GM21423 (cell line): ENCODE results near the gene SMARCAD1.
A peak's percentile ranks its signal among the peaks of the same experiment; 100 is the strongest.

Experiments
- ATAC-seq: cut with Tn5 transposase; IDR thresholded peaks from one replicate; pipeline ENCODE4 v1.9.1; 2021; ENCODE audit warnings: mild to moderate bottlenecking, moderate library complexity; ENCODE audit not compliant: unreplicated experiment

SMARCAD1 gene

GRCh38 chr4:94207469-94208224 is at the start of gene SMARCAD1:
Gene SMARCAD1 (plus strand): TSS chr4:94207865. CDS start chr4:94208395, 530 bp downstream.
- ATAC-seq, result peak; percentile 94

GRCh38 chr4:94158883-94159282 is 48.8 kb upstream of the SMARCAD1 start:
- no peak for ATAC-seq

GRCh38 chr4:94159790-94160189 is 47.9 kb upstream of the SMARCAD1 start:
- no peak for ATAC-seq

- ATAC-seq, result no peak
Measured at GRCh38 chr4:94160774-94161173, 46.9 kb upstream of the SMARCAD1 start.

- ATAC-seq, result no peak
Measured at GRCh38 chr4:94165256-94165655, 42.4 kb upstream of the SMARCAD1 start.

- no peak for ATAC-seq
Measured at GRCh38 chr4:94168321-94168720, 39.3 kb upstream of the SMARCAD1 start.

- no peak for ATAC-seq
Measured at GRCh38 chr4:94169803-94170372, 37.8 kb upstream of the SMARCAD1 start.

GRCh38 chr4:94171616-94172015 is 36.0 kb upstream of the SMARCAD1 start:
- no peak for ATAC-seq

- ATAC-seq, result no peak
Measured at GRCh38 chr4:94175553-94176261, 32.0 kb upstream of the SMARCAD1 start.

GRCh38 chr4:94177822-94178221 is 29.8 kb upstream of the SMARCAD1 start:
- no peak for ATAC-seq

- ATAC-seq, result no peak
Measured at GRCh38 chr4:94181815-94182214, 25.9 kb upstream of the SMARCAD1 start.

- no peak for ATAC-seq
Measured at GRCh38 chr4:94202769-94203168, 4.9 kb upstream of the SMARCAD1 start.

- ATAC-seq, result no peak
Measured at GRCh38 chr4:94208266-94208665, 601 bp downstream of the SMARCAD1 start.

GRCh38 chr4:94208918-94209317 is 1.3 kb downstream of the SMARCAD1 start:
- no peak for ATAC-seq

GRCh38 chr4:94211861-94212260 is 4.2 kb downstream of the SMARCAD1 start:
- no peak for ATAC-seq

- ATAC-seq, result no peak
Measured at GRCh38 chr4:94214703-94215319, 7.1 kb downstream of the SMARCAD1 start.

- no peak for ATAC-seq
Measured at GRCh38 chr4:94216394-94216793, 8.7 kb downstream of the SMARCAD1 start.

GRCh38 chr4:94219402-94219801 is 11.7 kb downstream of the SMARCAD1 start:
- ATAC-seq, result no peak

GRCh38 chr4:94221916-94222315 is 14.3 kb downstream of the SMARCAD1 start:
- ATAC-seq, result no peak

- ATAC-seq, result no peak
Measured at GRCh38 chr4:94225449-94225848, 17.8 kb downstream of the SMARCAD1 start.

GRCh38 chr4:94226763-94227162 is 19.1 kb downstream of the SMARCAD1 start:
- ATAC-seq, result no peak
